Esophagus squamous epithelium (tissue), 4 donors: ENCODE measurements around the gene TBC1D1.
"Not testable (repeated sequence)": the region's sequence is repeated elsewhere in the genome, so short reads cannot be mapped to it uniquely, and the experiment has no call there.

ENCODE experiments used
- POLR2A ChIP-seq, 4 donors: fragments of 450-650 bp; IDR thresholded peaks; one replicate each; pipeline ENCODE4 v1.6.1; 2017; ENCODE audit warnings: antibody characterized with exemption in 4 of 4, mild to moderate bottlenecking in 4 of 4, moderate library complexity in 3 of 4
- TF ChIP-seq, protein P1 (sequence below), 6 experiments: fragments of 450-650 bp in 4 of 6; fragments of 200-600 bp in 2 of 6; sonication (generic) in 2 of 6; IDR thresholded peaks; one replicate each; pipeline ENCODE4 v1.5.1; 2016 to 2019; ENCODE audit warnings: antibody characterized with exemption in 6 of 6, mild to moderate bottlenecking in 4 of 6, moderate library complexity in 4 of 6

DNA sequence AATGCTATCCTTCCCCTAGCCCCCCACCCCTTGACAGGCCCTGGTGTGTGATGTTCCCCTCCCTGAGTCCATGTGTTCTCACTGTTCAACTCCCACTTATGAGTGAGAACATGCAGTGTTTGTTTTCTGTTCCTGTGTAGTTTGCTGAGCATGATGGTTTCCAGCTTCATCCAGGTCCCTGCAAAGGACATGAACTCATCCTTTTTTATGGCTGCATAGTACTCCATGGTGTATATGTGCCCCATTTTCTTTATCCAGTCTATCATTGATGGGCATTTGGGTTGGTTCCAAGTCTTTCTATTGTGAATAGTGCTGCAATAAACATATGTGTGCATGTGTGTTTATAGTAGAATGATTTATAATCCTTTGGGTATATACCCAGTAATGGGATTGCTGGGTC lies 32.2 kb downstream of the TBC1D1 start:
- TF ChIP-seq, protein P1, sequence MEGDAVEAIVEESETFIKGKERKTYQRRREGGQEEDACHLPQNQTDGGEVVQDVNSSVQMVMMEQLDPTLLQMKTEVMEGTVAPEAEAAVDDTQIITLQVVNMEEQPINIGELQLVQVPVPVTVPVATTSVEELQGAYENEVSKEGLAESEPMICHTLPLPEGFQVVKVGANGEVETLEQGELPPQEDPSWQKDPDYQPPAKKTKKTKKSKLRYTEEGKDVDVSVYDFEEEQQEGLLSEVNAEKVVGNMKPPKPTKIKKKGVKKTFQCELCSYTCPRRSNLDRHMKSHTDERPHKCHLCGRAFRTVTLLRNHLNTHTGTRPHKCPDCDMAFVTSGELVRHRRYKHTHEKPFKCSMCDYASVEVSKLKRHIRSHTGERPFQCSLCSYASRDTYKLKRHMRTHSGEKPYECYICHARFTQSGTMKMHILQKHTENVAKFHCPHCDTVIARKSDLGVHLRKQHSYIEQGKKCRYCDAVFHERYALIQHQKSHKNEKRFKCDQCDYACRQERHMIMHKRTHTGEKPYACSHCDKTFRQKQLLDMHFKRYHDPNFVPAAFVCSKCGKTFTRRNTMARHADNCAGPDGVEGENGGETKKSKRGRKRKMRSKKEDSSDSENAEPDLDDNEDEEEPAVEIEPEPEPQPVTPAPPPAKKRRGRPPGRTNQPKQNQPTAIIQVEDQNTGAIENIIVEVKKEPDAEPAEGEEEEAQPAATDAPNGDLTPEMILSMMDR (IDR thresholded peaks at IDR 0.05): not testable (repeated sequence)
- TF ChIP-seq POLR2A (IDR thresholded peaks at IDR 0.05): not testable (repeated sequence)
